DND-41 (cell line): ENCODE measurements around the gene METTL25.

Source experiments
- ATAC-seq: fragments of 200-7000 bp; cut with Tn5 transposase; 3 replicates; pipeline ENCODE4 v1.9.1; 2021; ENCODE audit warnings: low read depth; ENCODE audit not compliant: insufficient read depth
- DNase-seq: peaks from one replicate; pipeline ENCODE4 v3.0.0-alpha.2; 2020
- H2AFZ ChIP-seq: 2 replicates; pipeline ENCODE4 v1.6.0; 2012; ENCODE audit warnings: low read depth, low read length
- H3K27ac ChIP-seq: 2 replicates; pipeline ENCODE4 v1.5.1; 2012; ENCODE audit warnings: low read length, inconsistent platforms
- H3K27me3 ChIP-seq: fragments of 200-600 bp; sonication (generic); 2 replicates; pipeline ENCODE4 v1.6.0; 2012; ENCODE audit warnings: low read length, mild to moderate bottlenecking, inconsistent platforms; ENCODE audit not compliant: insufficient read depth, poor library complexity
- H3K36me3 ChIP-seq: 2 replicates; pipeline ENCODE4 v1.5.1; 2012; ENCODE audit warnings: low read length, inconsistent platforms; ENCODE audit not compliant: insufficient read depth
- H3K4me1 ChIP-seq: 2 replicates; pipeline ENCODE4 v1.5.1; 2012; ENCODE audit warnings: mild to moderate bottlenecking, low read length; ENCODE audit not compliant: insufficient read depth
- H3K4me2 ChIP-seq: 2 replicates; pipeline ENCODE4 v1.6.0; 2012; ENCODE audit warnings: mild to moderate bottlenecking, moderate library complexity, low read length, inconsistent platforms; ENCODE audit not compliant: insufficient read depth
- H3K4me3 ChIP-seq, 2 experiments: fragments of 200-600 bp in 1 of 2; shearing (Covaris generic) in 1 of 2; 2 replicates each; pipeline ENCODE4 v1.5.1; 2012 to 2016; ENCODE audit warnings: inconsistent platforms in 2 of 2, low read length in 2 of 2, mild to moderate bottlenecking in 2 of 2, low read depth in 1 of 2, moderate library complexity in 1 of 2
- H3K79me2 ChIP-seq: 2 replicates; pipeline ENCODE4 v1.6.0; 2012; ENCODE audit warnings: low read length, inconsistent platforms; ENCODE audit not compliant: insufficient read depth
- H3K9ac ChIP-seq: 2 replicates; pipeline ENCODE4 v1.6.0; 2012; ENCODE audit warnings: low read depth, mild to moderate bottlenecking, inconsistent platforms, low read length, moderate library complexity
- H3K9me3 ChIP-seq: 2 replicates; pipeline ENCODE4 v1.5.1; 2012; ENCODE audit warnings: low read length, moderate library complexity, mild to moderate bottlenecking, inconsistent platforms; ENCODE audit not compliant: insufficient read depth, severe bottlenecking
- H4K20me1 ChIP-seq: 2 replicates; pipeline ENCODE4 v1.6.0; 2012; ENCODE audit warnings: low read length; ENCODE audit not compliant: insufficient read depth
- CTCF ChIP-seq: IDR thresholded peaks from 2 replicates; pipeline ENCODE4 v1.5.1; 2012; ENCODE audit warnings: borderline replicate concordance, low read length, moderate library complexity, mild to moderate bottlenecking; ENCODE audit not compliant: poor library complexity, severe bottlenecking; ENCODE audit errors: extremely low read depth
- EZH2 ChIP-seq: IDR thresholded peaks from 3 replicates; pipeline ENCODE4 v1.6.1; 2012; ENCODE audit warnings: borderline replicate concordance, low read depth, mild to moderate bottlenecking, moderate library complexity, low read length, inconsistent platforms; ENCODE audit not compliant: severe bottlenecking

The METTL25 gene

GRCh38 chr12:82470906-82471512 lies 112.7 kb downstream of the METTL25 start:
- Histone ChIP-seq H2AFZ (no peak overlapping the region), H4K20me1 (no peaks in the 10 kb centered on the region), H3K4me3 (no peak overlapping the region), H3K9me3 (no peaks in the 10 kb centered on the region), H3K4me1 (no peaks in the 10 kb centered on the region), H3K79me2 (no peaks in the 10 kb centered on the region), H3K4me2 (no peak overlapping the region), H3K36me3 (peaks cover 4% of the 10 kb centered on the region; the same call in 1 of the 2 replicates), H3K27ac (no peak overlapping the region), H3K27me3 (no peaks in the 10 kb centered on the region), H3K9ac (no peak overlapping the region)
- ATAC-seq, result no peak
- TF ChIP-seq CTCF, result no peak
- no peak for TF ChIP-seq EZH2
- no peak for DNase-seq

- no peaks in the 10 kb centered on the region for H3K4me1 ChIP-seq
- no peak overlapping the region for H2AFZ ChIP-seq
- H3K27me3 ChIP-seq, result no peaks in the 10 kb centered on the region
- ATAC-seq (no peak), DNase-seq (no peak)
- no peak overlapping the region for H3K4me3 ChIP-seq
- no peaks in the 10 kb centered on the region for H3K79me2 ChIP-seq
- no peaks in the 10 kb centered on the region for H3K9me3 ChIP-seq
- H3K36me3 ChIP-seq, result peaks cover 4% of the 10 kb centered on the region; the same call in 1 of the 2 replicates
- no peaks in the 10 kb centered on the region for H4K20me1 ChIP-seq
- H3K4me2 ChIP-seq, result no peak overlapping the region
- H3K27ac ChIP-seq, result no peak overlapping the region
- TF ChIP-seq CTCF (no peak), EZH2 (no peak)
- H3K9ac ChIP-seq, result no peak overlapping the region
Measured at GRCh38 chr12:82473111-82473754, 114.9 kb downstream of the METTL25 start.

GRCh38 chr12:82474181-82474797 lies 116.0 kb downstream of the METTL25 start:
- no peak overlapping the region for H3K27ac ChIP-seq
- peaks cover 4% of the 10 kb centered on the region; the same call in 1 of the 2 replicates for H3K36me3 ChIP-seq
- ATAC-seq (no peak), DNase-seq (no peak)
- H3K4me1 ChIP-seq, result no peaks in the 10 kb centered on the region
- no peaks in the 10 kb centered on the region for H4K20me1 ChIP-seq
- no peaks in the 10 kb centered on the region for H3K9me3 ChIP-seq
- no peak overlapping the region for H3K4me2 ChIP-seq
- no peaks in the 10 kb centered on the region for H3K27me3 ChIP-seq
- H2AFZ ChIP-seq, result no peak overlapping the region
- H3K9ac ChIP-seq, result no peak overlapping the region
- no peak overlapping the region for H3K4me3 ChIP-seq
- no peaks in the 10 kb centered on the region for H3K79me2 ChIP-seq
- TF ChIP-seq EZH2, result no peak
- no peak for TF ChIP-seq CTCF
